HUES64 (cell line): ENCODE measurements around the gene TMC2.

Source experiments
- H3K27ac ChIP-seq: 2 replicates; pipeline ENCODE4 v1.7.0; 2013; ENCODE audit warnings: low read depth, low read length, inconsistent platforms
- H3K27me3 ChIP-seq: 2 replicates; pipeline ENCODE4 v1.6.1; 2013; ENCODE audit warnings: mild to moderate bottlenecking, low read length; ENCODE audit not compliant: insufficient read depth
- H3K36me3 ChIP-seq: 2 replicates; pipeline ENCODE4 v1.6.1; 2013; ENCODE audit warnings: mild to moderate bottlenecking, low read length; ENCODE audit not compliant: insufficient read depth
- H3K4me1 ChIP-seq: 2 replicates; pipeline ENCODE4 v1.6.1; 2013; ENCODE audit warnings: mild to moderate bottlenecking, low read length, moderate library complexity; ENCODE audit not compliant: insufficient read depth
- H3K4me3 ChIP-seq: 2 replicates; pipeline ENCODE4 v1.5.1; 2013; ENCODE audit warnings: mild to moderate bottlenecking, low read length, moderate library complexity
- H3K9ac ChIP-seq: 2 replicates; pipeline ENCODE4 v1.6.1; 2013; ENCODE audit warnings: mild to moderate bottlenecking, low read depth, low read length
- H3K9me3 ChIP-seq: 2 replicates; pipeline ENCODE4 v1.6.1; 2013; ENCODE audit warnings: low read depth, low read length; ENCODE audit not compliant: insufficient read depth
- whole genome bisulfite sequencing: fragments of 150-250, 120-280 bp; methylation state at CpG from one replicate; pipeline ENCODE4 v1.1.7; 2013; ENCODE audit warnings: missing lambda C conversion rate; 5-methylcytosine and 5-hydroxymethylcytosine counted together

Gene TMC2

DNA sequence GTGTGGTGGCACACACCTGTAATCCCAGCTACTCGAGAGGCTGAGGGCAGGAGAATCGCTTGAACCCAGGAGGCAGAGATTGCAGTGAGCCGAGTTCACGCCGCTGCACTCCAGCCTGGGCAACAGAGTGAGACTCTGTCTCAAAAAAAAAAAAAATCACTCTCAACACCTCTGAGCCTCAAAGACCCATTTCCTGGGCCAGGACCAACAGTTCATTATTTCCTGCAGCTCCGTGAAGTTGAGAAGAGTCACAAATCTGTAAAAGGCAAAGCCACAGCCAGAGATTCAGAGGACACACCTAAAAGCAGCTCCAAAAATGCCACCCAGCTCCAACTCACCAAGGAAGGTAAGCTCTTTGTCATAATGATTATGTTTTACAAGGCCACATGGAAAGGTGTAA lies 100.9 kb downstream of the TMC2 start:
- H3K36me3 ChIP-seq, result no peaks in the 10 kb centered on the region
- WGBS, result 87% methylated on average over 6 of the region's 6 CpGs
- no peak overlapping the region for H3K4me3 ChIP-seq
- no peak overlapping the region for H3K9ac ChIP-seq
- no peaks in the 10 kb centered on the region for H3K4me1 ChIP-seq
- no peaks in the 10 kb centered on the region for H3K9me3 ChIP-seq
- no peak overlapping the region for H3K27ac ChIP-seq
- peaks cover 8% of the 10 kb centered on the region; the same call in 1 of the 2 replicates for H3K27me3 ChIP-seq

DNA sequence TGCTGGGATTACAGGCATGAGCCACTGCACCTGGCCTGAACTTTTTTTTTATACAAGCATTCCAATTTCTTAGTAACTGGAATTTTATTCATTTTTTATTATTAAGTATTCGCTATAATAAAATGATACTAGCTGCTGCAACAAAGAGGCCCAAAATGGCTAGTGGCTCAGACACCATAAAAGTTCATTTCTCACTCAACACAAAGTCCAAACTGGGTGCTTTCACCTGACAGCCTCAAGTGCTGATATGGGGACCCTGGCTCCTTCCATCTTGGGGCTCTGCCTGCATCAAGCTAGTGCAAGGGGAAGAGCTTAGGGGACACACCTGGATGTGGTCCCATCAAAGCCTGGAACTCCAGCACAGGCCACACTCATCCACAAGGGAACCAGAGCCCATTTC lies 103.9 kb downstream of the TMC2 start:
- Histone ChIP-seq H3K9ac (no peak overlapping the region), H3K9me3 (no peaks in the 10 kb centered on the region), H3K4me3 (no peak overlapping the region), H3K27ac (no peak overlapping the region), H3K27me3 (0 out of 2 replicates have a peak, but pooled peaks cover 2% of the 10 kb centered on the region), H3K36me3 (no peaks in the 10 kb centered on the region), H3K4me1 (no peaks in the 10 kb centered on the region)
- 60% methylated on average over 1 of the region's 1 CpG for WGBS

DNA sequence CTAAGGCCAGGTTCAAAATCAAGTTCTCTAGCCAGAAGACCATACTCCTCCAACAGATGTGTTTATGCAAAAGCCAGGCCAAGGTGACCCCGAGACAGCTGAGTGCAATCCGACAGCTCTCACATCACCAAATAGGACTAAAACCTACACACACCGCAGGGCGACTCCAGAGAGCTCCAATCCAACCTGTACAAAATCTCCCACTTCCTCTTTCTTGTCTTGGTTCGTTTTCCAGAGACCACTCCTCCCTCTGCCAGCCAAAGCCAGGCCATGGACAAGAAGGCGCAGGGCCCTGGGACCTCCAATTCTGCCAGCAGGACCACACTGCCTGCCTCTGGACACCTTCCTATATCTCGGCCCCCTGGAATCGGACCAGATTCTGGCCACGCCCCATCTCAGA lies 104.5 kb downstream of the TMC2 start:
- Histone ChIP-seq H3K9me3 (no peaks in the 10 kb centered on the region), H3K4me3 (no peak overlapping the region), H3K9ac (no peak overlapping the region), H3K4me1 (no peaks in the 10 kb centered on the region), H3K27me3 (no peaks in the 10 kb centered on the region), H3K27ac (no peak overlapping the region), H3K36me3 (no peaks in the 10 kb centered on the region)
- 91% methylated on average over 9 of the region's 9 CpGs for WGBS

DNA sequence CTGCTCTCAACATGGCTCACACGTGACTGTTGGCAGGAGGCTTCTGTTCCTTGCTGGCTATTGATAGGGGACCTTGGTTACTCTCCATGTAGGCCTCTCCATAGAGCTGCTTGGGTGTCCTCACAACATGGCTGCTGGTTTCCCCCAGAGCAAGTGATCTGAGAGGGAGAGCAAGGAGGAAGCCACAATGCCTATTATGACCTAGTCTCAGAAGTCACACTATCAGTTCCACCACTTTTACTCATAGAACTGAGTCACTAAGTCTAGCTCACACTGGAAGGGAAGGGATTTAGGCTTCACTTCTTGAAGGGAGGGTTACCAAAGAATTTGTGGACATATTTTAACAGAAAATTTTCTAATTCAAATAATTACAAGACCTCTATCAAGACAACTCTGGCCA lies 107.3 kb downstream of the TMC2 start:
- 91% methylated on average over 1 of the region's 1 CpG for WGBS
- Histone ChIP-seq H3K36me3 (no peaks in the 10 kb centered on the region), H3K27me3 (no peaks in the 10 kb centered on the region), H3K4me1 (no peaks in the 10 kb centered on the region), H3K4me3 (no peak overlapping the region), H3K27ac (no peak overlapping the region), H3K9me3 (no peaks in the 10 kb centered on the region), H3K9ac (no peak overlapping the region)

DNA sequence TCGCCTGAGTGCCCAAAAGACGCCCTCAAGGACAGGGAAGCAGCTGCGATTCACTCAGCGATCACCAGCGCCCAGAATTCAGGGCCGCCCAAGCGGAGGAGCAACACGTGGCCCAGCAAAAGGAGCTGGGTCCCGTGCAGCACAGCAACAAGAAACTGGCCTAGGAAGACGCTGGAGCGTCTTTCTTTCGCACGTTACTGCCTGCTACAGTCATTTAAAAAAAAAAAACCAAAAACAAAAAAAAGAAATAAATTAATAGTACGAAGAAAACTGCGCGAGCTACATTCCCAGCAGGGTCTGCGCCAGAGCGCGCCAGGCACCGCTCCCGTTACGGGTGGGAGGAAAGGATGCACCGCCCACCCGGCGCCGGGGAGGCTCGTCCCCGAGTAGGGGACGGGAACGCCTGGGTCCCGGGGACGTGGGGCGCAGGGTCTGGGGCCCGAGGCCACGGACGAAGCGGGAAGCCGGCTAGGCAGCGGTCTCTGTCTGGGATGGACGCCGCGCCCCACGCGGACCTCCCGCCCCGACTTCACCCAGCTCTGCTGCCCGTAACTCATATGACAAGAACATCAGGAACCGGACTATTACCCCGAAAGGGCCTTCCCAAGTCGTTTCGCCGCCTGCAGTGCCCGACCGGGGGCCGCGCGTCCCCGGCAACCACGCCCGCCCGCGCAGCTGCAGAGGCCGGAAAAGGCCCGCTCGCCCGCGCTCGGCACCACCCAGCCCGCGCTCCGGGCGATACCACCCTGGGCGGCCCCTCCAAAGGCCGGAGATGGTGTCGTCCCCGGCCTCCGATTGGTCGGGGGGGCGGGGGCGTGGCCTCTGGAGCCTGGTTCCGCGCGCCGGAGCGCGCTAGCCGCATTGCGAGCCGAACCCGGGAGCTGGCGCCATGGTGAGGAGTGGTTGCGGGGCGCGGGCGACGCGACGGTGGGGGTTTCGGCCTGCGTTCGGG lies 115.7 kb downstream of the TMC2 start, which contains the start of gene NOP56:
Gene NOP56 (plus strand): TSS at position 861 of the 952 bp plus-strand sequence. CDS start 29 bp downstream, at position 890.
- Histone ChIP-seq H3K27me3 (no peaks in the 10 kb centered on the region), H3K4me1 (peaks cover 6% of the 10 kb centered on the region; the same call in 1 of the 2 replicates), H3K9me3 (no peaks in the 10 kb centered on the region), H3K36me3 (peaks cover 42% of the 10 kb centered on the region), H3K27ac (peak within 1 kb of the TSS; percentile 89), H3K4me3 (peak within 1 kb of the TSS; percentile 100), H3K9ac (peak within 1 kb of the TSS; percentile 100)
- WGBS, result under 1% methylated on average over 99 of the region's 101 CpGs

DNA sequence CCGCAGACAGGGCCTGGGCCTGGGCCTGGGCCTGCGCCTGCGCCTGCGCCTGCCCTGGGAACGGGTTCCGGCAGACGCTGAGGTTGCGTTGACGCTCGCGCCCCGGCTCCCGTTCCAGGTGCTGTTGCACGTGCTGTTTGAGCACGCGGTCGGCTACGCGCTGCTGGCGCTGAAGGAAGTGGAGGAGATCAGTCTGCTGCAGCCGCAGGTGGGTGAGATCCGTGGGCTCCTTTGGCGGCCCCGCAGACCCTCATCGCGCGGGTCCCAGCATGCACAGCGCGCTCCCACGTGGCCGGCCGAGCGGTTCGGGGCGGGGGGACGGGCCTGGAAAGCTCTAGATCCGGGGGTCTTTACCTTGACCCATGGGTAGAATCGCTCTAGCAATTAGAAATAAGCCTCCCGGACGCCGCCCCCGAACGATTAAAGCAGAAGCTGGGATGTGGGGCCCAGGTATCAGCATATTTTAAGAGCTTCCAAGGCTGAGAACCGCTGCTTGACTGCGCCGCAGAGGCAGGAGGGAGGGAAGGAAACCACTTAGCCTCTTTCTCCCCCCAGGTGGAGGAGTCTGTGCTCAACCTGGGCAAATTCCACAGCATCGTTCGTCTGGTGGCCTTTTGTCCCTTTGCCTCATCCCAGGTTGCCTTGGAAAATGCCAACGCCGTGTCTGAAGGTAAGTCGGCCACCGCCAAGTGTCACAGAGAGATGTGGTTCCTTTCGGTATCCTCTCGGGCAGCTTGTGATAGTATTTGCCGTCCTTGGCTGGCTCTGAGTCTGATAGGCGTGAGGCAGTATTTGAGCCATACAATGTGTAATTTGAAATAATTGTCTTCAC lies 116.6 kb downstream of the TMC2 start:
- Histone ChIP-seq H3K27me3 (no peaks in the 10 kb centered on the region), H3K9ac (peak overlapping the region; percentile 100), H3K9me3 (no peaks in the 10 kb centered on the region), H3K4me3 (peak overlapping the region; percentile 100), H3K36me3 (peaks cover 51% of the 10 kb centered on the region), H3K27ac (peak overlapping the region; percentile 87), H3K4me1 (peaks cover 6% of the 10 kb centered on the region; the same call in 1 of the 2 replicates)
- WGBS, result under 1% methylated on average over 56 of the region's 56 CpGs

DNA sequence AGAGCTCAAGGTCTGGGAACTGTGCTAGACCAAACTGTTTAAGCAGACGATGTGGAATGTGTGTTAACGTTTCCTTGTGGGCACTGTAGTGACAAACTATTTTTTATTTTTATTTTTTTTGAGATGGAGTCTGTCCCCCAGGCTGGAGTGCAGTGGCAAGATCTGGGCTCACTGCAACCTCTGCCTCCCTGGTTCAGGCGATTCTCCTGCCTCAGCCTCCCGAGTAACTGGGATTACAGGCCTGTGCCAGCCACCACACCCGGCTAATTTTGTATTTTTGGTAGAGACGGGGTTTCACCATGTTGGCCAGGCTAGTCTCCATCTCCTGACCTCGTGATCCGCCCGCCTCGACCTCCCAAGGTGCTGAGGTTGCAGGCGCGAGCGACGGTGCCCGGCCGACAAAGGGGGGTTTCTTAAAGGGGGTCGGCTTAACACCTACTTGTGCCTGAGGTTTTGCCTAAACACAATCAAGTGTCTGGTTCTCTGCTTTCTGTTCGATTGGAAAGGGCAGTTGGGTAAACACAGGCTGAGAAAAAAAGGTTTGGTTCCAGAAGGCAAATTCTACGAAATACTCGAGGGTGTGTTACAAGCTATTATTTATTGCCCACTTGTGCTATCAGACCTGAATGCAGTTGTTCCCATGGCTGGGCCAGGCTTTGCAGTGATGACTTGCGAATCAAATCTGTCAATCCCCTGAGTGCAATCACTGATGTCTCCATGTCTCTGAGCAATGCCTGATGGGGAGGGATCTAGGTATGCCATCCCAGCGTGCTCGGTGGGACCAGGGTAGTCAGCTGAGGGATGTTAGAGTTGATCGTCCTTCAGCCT lies 117.4 kb downstream of the TMC2 start:
- H3K27ac ChIP-seq, result peak overlapping the region; percentile 87
- peaks cover 59% of the 10 kb centered on the region for H3K36me3 ChIP-seq
- peaks cover 6% of the 10 kb centered on the region; the same call in 1 of the 2 replicates for H3K4me1 ChIP-seq
- 30% methylated on average over 24 of the region's 24 CpGs for WGBS
- peak overlapping the region; percentile 100 for H3K9ac ChIP-seq
- H3K27me3 ChIP-seq, result no peaks in the 10 kb centered on the region
- H3K4me3 ChIP-seq, result peak overlapping the region; percentile 100
- H3K9me3 ChIP-seq, result no peaks in the 10 kb centered on the region

DNA sequence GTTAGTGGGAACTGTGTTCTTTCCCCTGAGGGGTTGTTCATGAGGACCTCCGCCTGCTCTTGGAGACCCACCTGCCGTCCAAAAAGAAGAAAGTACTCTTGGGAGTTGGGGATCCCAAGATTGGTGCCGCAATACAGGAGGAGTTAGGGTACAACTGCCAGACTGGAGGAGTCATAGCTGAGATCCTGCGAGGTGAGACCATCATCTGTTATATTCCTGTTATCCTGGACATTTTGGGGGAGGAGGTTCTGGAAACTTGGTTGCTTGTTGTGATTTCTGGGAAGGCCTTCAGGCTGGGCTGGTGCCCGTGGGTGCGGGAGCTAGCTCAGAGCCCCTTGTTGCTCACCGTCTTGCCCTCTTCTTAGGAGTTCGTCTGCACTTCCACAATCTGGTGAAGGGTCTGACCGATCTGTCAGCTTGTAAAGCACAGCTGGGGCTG lies 118.0 kb downstream of the TMC2 start:
- H3K27ac ChIP-seq, result no peak overlapping the region; the same call in 1 of the 2 replicates
- H3K9ac ChIP-seq, result peak overlapping the region; percentile 100
- H3K4me1 ChIP-seq, result peaks cover 6% of the 10 kb centered on the region; the same call in 1 of the 2 replicates
- H3K9me3 ChIP-seq, result no peaks in the 10 kb centered on the region
- H3K36me3 ChIP-seq, result peaks cover 65% of the 10 kb centered on the region
- H3K4me3 ChIP-seq, result peak overlapping the region; percentile 100
- H3K27me3 ChIP-seq, result no peaks in the 10 kb centered on the region
- WGBS, result 95% methylated on average over 9 of the region's 9 CpGs

DNA sequence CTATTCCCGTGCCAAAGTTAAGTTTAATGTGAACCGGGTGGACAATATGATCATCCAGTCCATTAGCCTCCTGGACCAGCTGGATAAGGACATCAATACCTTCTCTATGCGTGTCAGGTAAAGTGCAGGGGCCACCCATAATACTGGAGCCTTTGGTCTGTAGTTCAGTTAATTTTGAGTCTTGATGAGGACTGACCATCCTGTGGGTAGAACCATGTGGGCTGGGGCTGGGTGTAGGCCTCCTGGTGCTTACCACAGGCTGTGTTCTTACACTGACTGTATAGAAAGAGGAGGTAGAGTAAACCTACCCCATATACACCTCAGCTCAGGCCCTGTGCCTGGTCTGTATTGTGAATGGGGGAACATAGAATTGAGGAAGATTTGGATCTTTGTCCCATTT lies 118.5 kb downstream of the TMC2 start:
- Histone ChIP-seq H3K27ac (no peak overlapping the region; the same call in 1 of the 2 replicates), H3K4me1 (peaks cover 6% of the 10 kb centered on the region; the same call in 1 of the 2 replicates), H3K9ac (no peak overlapping the region), H3K27me3 (no peaks in the 10 kb centered on the region), H3K9me3 (no peaks in the 10 kb centered on the region), H3K4me3 (peak overlapping the region; percentile 100), H3K36me3 (peaks cover 70% of the 10 kb centered on the region)
- 94% methylated on average over 3 of the region's 3 CpGs for WGBS

DNA sequence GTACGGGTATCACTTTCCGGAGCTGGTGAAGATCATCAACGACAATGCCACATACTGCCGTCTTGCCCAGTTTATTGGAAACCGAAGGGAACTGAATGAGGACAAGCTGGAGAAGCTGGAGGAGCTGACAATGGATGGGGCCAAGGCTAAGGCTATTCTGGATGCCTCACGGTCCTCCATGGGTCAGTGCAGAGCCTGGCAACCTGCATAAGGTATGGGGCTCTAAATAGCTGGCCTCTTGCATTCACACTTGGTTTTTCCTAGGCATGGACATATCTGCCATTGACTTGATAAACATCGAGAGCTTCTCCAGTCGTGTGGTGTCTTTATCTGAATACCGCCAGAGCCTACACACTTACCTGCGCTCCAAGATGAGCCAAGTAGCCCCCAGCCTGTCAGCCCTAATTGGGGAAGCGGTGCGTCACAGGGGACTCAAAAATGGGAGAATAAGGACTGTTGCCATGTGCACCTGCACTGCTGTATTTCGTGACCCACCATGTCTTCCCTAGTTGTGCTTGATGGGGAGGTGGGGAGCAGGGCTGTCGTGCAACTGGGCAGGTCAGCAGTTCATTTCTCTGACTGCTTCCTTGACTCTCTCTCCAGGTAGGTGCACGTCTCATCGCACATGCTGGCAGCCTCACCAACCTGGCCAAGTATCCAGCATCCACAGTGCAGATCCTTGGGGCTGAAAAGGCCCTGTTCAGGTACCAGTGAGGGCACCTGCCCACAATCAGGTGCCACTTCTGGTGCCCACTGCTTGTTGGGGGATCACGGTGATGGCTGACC lies 119.2 kb downstream of the TMC2 start:
- no peaks in the 10 kb centered on the region for H3K27me3 ChIP-seq
- WGBS, result 96% methylated on average over 17 of the region's 17 CpGs
- H3K9ac ChIP-seq, result no peak overlapping the region
- no peaks in the 10 kb centered on the region for H3K9me3 ChIP-seq
- peaks cover 6% of the 10 kb centered on the region; the same call in 1 of the 2 replicates for H3K4me1 ChIP-seq
- H3K27ac ChIP-seq, result no peak overlapping the region; the same call in 1 of the 2 replicates
- H3K36me3 ChIP-seq, result peaks cover 76% of the 10 kb centered on the region
- H3K4me3 ChIP-seq, result peak overlapping the region; percentile 100; the same call in 1 of the 2 replicates
